Astrocyte of the cerebellum (primary cell): ENCODE results near the gene POLL.

ENCODE experiments used
- DNase-seq: peaks from one replicate; pipeline ENCODE4 v3.0.0-alpha.2; 2011; ENCODE audit warnings: low read depth
- H3K4me3 ChIP-seq: 2 replicates; pipeline ENCODE4 v1.5.1; 2011; ENCODE audit warnings: mild to moderate bottlenecking, low read depth, low read length, moderate library complexity
- in situ Hi-C: cut with HindIII; loops from 2 replicates; pipeline ENCODE4 v1.10.0; 2017; ENCODE audit warnings: low sequenced_read_pairs
- TF ChIP-seq, protein P1 (sequence below): IDR thresholded peaks from 2 replicates; pipeline ENCODE4 v1.5.1; 2012; ENCODE audit warnings: low read length, low read depth, moderate library complexity, mild to moderate bottlenecking; ENCODE audit errors: missing control alignments

POLL gene

DNA sequence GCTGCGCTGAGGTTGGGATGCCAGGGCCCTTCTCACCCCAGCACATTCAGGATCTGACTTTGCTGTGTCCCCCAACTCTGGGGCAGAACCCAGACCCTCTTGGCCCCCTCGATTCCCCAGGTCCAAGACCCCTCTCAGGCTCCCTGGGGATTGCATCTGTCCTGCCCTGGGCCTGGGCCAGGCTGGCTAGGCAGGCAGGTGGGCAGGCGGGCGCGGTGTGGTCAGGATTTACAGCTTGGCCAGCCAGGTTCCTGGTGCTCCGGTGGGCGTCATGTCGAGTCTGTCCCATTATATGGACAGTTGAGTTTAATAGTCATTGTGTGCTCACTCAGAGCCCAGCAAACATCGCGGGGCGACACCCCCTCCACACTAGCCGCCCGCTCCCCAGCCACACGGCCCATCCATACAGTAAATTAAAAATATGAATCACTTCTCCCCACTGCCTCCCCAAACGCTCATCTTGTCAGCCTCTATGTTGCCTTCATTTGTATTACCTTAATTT lies 23.5 kb downstream of the POLL start:
- in situ Hi-C loops = no loop called here
- H3K4me3 ChIP-seq = no peak overlapping the region
- TF ChIP-seq, protein P1, sequence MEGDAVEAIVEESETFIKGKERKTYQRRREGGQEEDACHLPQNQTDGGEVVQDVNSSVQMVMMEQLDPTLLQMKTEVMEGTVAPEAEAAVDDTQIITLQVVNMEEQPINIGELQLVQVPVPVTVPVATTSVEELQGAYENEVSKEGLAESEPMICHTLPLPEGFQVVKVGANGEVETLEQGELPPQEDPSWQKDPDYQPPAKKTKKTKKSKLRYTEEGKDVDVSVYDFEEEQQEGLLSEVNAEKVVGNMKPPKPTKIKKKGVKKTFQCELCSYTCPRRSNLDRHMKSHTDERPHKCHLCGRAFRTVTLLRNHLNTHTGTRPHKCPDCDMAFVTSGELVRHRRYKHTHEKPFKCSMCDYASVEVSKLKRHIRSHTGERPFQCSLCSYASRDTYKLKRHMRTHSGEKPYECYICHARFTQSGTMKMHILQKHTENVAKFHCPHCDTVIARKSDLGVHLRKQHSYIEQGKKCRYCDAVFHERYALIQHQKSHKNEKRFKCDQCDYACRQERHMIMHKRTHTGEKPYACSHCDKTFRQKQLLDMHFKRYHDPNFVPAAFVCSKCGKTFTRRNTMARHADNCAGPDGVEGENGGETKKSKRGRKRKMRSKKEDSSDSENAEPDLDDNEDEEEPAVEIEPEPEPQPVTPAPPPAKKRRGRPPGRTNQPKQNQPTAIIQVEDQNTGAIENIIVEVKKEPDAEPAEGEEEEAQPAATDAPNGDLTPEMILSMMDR = no peak
- no peak for DNase-seq

DNA sequence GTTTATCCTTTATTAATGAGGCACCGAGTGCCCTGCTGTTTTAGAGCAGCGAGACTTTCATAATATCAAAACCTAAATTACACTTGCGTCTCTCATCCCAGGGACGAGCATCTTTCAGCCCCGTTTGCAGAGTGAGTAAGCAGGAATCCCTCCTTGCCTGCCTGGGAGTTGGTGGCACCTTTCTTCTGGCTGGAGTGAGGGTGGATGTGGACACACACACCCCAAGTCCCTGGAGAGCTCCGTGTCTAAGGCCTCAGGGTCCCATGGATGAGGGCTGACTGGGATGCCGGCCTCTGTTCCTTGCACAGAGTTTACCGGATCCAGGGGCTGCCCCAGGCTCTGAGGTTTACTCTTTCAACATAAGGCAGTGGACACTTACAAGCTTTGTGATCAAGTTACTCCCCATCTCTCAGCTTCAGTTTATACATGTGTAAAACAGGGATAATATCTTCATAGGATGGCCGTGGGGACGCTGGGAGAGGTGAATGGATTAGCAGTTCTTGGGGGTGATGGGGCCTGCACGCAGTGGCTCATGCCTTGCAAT lies 24.5 kb downstream of the POLL start:
- H3K4me3 ChIP-seq = no peak overlapping the region
- DNase-seq = no peak
- in situ Hi-C loops = no loop called here
- TF ChIP-seq, protein P1 = no peak

DNA sequence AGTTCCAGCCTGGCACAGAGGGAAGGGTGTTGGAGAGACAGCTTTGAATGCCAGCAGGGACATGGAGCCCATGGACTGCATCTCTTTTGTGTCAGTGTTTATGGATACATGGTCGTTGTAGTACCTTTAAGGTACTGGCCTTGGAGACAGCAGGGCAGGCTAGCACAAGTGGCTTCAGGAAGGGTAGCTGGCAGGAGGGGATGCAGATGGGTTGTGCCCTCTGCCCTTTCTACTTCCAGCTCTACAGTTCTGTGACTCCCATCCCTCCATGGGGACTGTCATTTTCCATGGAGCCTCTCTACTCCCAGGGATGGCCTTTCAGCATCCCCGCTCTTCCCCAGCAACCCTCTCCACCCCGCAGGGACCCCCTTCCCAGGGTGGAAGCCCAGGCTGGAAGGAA lies 25.1 kb downstream of the POLL start:
- TF ChIP-seq, protein P1 = no peak
- no peak for DNase-seq
- no peak overlapping the region for H3K4me3 ChIP-seq
- in situ Hi-C loops = no loop called here

DNA sequence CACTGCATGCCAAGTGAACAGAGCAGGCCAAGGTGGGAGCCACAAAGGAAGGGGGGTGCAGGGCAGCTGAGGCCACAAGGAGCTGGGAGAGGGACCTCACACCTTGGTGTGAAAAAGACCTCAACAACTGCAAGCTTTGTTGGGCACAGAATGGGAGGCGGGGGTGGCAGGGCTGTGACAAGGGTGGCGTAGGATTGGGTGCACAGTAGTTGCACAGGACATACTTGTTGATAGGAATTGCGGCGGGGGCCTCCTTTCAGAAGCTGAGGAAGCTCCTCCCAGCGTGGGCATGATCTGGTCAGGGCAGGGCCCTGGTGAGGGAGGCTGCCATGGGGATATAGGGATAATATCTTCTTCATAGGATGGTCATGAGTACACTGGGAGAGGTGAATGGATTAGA lies 25.8 kb downstream of the POLL start:
- in situ Hi-C loops = no loop called here
- H3K4me3 ChIP-seq = no peak overlapping the region
- no peak for DNase-seq
- TF ChIP-seq, protein P1 = no peak

DNA sequence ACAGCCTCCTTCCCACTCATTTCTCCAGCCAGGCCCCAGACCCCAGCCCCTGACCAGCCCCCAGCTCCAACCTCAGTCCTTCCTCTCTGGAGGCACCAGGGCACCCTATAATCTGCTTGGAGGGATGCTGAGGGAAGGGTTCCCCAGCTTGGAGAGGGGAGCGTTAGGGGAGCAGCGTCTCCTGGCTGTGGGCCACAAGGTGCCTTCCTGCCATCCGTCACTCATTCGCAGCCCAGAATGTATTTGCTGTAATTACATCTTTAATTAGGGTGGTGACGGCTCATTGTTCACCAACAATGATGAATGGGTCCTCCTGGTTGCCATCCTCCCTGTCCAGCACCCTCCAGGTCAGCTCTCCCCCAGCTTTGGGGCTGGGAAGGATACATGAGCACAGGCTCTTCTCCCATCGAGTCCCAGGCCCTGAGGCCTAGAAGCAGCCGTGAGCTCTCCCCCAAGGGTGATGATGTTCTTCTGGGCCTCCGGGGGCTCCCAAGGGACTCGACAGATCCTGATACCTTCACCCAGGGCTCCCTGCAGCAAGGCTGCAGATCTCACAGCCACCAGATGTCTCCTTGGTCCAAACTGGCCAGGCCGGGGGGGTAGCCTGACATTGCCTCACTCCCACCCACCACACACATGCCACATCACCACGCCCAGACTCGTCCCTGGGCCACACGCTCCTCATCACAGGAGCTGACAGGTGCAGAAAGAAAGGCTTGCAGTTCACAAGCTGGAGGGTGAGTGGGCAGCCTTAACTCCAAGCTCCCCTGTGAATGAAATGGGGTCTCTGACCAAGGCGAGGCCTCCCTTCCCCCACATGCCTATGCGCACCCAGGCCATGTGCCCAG lies 26.8 kb downstream of the POLL start:
- no peak for DNase-seq
- TF ChIP-seq, protein P1 = no peak
- H3K4me3 ChIP-seq = no peak overlapping the region
- in situ Hi-C loops = no loop called here

DNA sequence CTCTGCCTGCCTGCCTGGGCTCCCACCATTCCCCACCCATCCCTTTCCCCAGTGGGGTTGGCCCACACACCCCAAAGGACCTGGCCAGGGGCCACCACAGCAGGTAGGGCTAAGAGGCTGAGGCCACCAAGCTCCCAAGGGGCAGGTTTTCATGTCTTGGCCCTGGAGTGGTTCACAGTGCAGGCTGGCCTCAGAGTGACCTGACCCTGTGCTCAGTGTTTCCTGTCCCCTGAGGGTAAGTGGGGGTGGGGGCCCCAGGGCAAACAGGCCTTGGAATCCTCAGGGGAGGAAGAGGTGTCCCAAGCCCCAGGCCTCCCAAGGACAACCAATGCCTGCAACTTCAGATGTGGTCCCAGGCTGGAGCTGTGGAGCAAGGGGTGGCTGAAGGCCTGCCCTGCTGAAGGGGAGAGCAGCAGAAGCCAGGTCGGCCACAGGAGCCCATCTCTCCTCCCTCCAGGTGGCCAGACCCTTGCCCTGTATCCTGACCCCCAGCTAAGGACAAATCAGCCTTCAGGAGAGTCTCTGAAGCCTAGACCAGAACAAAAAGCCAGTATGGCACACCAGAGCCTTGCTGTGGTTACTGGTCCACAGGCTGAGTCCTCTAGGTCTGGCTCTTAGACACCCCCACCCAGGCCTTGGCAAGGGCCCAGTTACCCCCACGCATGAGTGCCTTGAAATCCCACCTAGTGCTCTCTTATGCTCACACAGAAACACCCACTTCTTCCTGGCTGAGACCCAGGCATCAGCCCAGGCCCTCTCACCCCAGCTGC lies 27.6 kb downstream of the POLL start:
- DNase-seq = no peak
- in situ Hi-C loops = no loop called here
- TF ChIP-seq, protein P1 = no peak
- no peak overlapping the region for H3K4me3 ChIP-seq
